ENCODE measurements around the gene ZNRF1.
"Not testable (repeated sequence)": the region's sequence is repeated elsewhere in the genome, so short reads cannot be mapped to it uniquely, and the experiment has no call there.

Gene ZNRF1

GRCh38 chr16:75120253-75120652 lies 121.4 kb downstream of the ZNRF1 start:
- TF ChIP-seq CTCF (IDR thresholded peaks at IDR 0.05; ENCODE audit: control insufficient read depth, insufficient read depth, low read depth, low read length, missing control alignments) = no peak
- DNase-seq (ENCODE audit: low read depth) = no peak
- no peak overlapping the region for H3K4me3 ChIP-seq (ENCODE audit: control insufficient read depth, low read depth, low read length)

GRCh38 chr16:75121949-75122568 lies 123.2 kb downstream of the ZNRF1 start:
- no peak for TF ChIP-seq CTCF (IDR thresholded peaks at IDR 0.05; ENCODE audit: control insufficient read depth, insufficient read depth, low read depth, low read length, missing control alignments)
- no peak for DNase-seq (ENCODE audit: low read depth)
- H3K4me3 ChIP-seq (ENCODE audit: control insufficient read depth, low read depth, low read length) = no peak overlapping the region

GRCh38 chr16:75122609-75123008 lies 123.8 kb downstream of the ZNRF1 start:
- H3K4me3 ChIP-seq (ENCODE audit: control insufficient read depth, low read depth, low read length) = no peak overlapping the region
- no peak for TF ChIP-seq CTCF (IDR thresholded peaks at IDR 0.05; ENCODE audit: control insufficient read depth, insufficient read depth, low read depth, low read length, missing control alignments)
- DNase-seq (ENCODE audit: low read depth) = no peak

GRCh38 chr16:75127713-75128415 lies 129.0 kb downstream of the ZNRF1 start:
- DNase-seq (ENCODE audit: low read depth) = no peak
- no peak overlapping the region for H3K4me3 ChIP-seq (ENCODE audit: control insufficient read depth, low read depth, low read length)
- TF ChIP-seq CTCF (IDR thresholded peaks at IDR 0.05; ENCODE audit: control insufficient read depth, insufficient read depth, low read depth, low read length, missing control alignments) = no peak

GRCh38 chr16:75129421-75130149 lies 130.8 kb downstream of the ZNRF1 start:
- DNase-seq (ENCODE audit: low read depth); H3K4me3 ChIP-seq (ENCODE audit: control insufficient read depth, low read depth, low read length): not testable (repeated sequence)

- no peak for DNase-seq (ENCODE audit: low read depth)
- H3K4me3 ChIP-seq (ENCODE audit: control insufficient read depth, low read depth, low read length) = no peak overlapping the region
- TF ChIP-seq CTCF (IDR thresholded peaks at IDR 0.05; ENCODE audit: control insufficient read depth, insufficient read depth, low read depth, low read length, missing control alignments) = no peak
Measured at GRCh38 chr16:75130150-75130771, 131.4 kb downstream of the ZNRF1 start.

Data from AG09309 (cell line).